Measurements from ENCODE around the gene REXO5. TPM values are rescaled to one million over a fixed set of nuclear protein-coding genes. Genes with fewer than 3 reads are reported as not detected.

The REXO5 gene
- total RNA-seq, 1 experiment from 2014 or later = 6.7 TPM

GRCh38 chr16:20818929-20819585 lies 12.7 kb downstream of the REXO5 start:
- no peak overlapping the region for H2BK120ac ChIP-seq (ENCODE audit: low read depth, low read length, poor library complexity, severe bottlenecking)
- H3K27ac Mint-ChIP-seq = no peak overlapping the region
- H4K91ac ChIP-seq (ENCODE audit: insufficient read length, low read depth, low read length) = no peak overlapping the region
- WGBS (ENCODE audit: extremely low coverage, insufficient read length, low lambda C conversion rate) = no CpG with 5 or more reads among the region's 4 CpGs
- H2BK15ac ChIP-seq (ENCODE audit: low read depth, low read length) = no peak overlapping the region
- H3K4me1 ChIP-seq (ENCODE audit: insufficient read depth, low read length) = no peaks in the 10 kb centered on the region
- no peak overlapping the region for H4K8ac ChIP-seq (replicated peaks; ENCODE audit: insufficient read length, low read depth, low read length)
- no peak overlapping the region for H2AK5ac ChIP-seq (ENCODE audit: insufficient read length, low read length)
- no peak overlapping the region for H3K4me3 Mint-ChIP-seq
- no peak overlapping the region for H3K18ac ChIP-seq (ENCODE audit: insufficient read length, low read depth, low read length)
- no peaks in the 10 kb centered on the region for H3K9me3 Mint-ChIP-seq
- no peaks in the 10 kb centered on the region for H4K20me1 ChIP-seq (ENCODE audit: control insufficient read depth, insufficient read depth, insufficient read length)
- H3T11ph ChIP-seq (ENCODE audit: low read length) = no peak overlapping the region
- no peak overlapping the region for H3K56ac ChIP-seq (ENCODE audit: insufficient read length, low read depth, low read length)
- peaks cover 9 to 63% (median 41%) of the 10 kb centered on the region in 3 experiments for H3K36me3 Mint-ChIP-seq (ENCODE audit: insufficient read depth in 1 of 3, low read depth in 3 of 3)
- no peak for TF ChIP-seq CTCF (conservative IDR thresholded peaks at IDR 0.05)
- no peak overlapping the region for H2AFZ ChIP-seq (ENCODE audit: low read length)
- no peak overlapping the region for H4K5ac ChIP-seq (ENCODE audit: insufficient read length, low read depth, low read length)
- no peaks in the 10 kb centered on the region for H3K79me1 ChIP-seq (ENCODE audit: insufficient read depth, low read depth, low read length, poor library complexity, severe bottlenecking)
- H3K23ac ChIP-seq (ENCODE audit: insufficient read length, low read depth, low read length) = no peak overlapping the region
- no peaks in the 10 kb centered on the region for H3K79me2 ChIP-seq (ENCODE audit: insufficient read depth, low read length)
- no peak overlapping the region for H3K27ac ChIP-seq (ENCODE audit: insufficient read length, low read depth, low read length)
- H3K4ac ChIP-seq (ENCODE audit: low read depth, low read length) = no peak overlapping the region
- H3K9ac ChIP-seq (ENCODE audit: extremely low read depth, insufficient read length, low read length) = no peak overlapping the region
- H3K4me2 ChIP-seq (ENCODE audit: insufficient read depth, insufficient read length, low read length) = no peak overlapping the region
- DNase-seq = no peak
- H3K23me2 ChIP-seq (ENCODE audit: insufficient read length, low read depth, low read length, poor library complexity, severe bottlenecking) = no peaks in the 10 kb centered on the region
- H2BK20ac ChIP-seq (ENCODE audit: low read depth, low read length, poor library complexity, severe bottlenecking) = no peak overlapping the region
- no peaks in the 10 kb centered on the region for H3K27me3 ChIP-seq (ENCODE audit: insufficient read depth, low read length)
- H3K14ac ChIP-seq (ENCODE audit: insufficient read depth, low read length) = no peak overlapping the region
- no peak overlapping the region for H2BK12ac ChIP-seq (ENCODE audit: insufficient read length, low read depth, low read length)
- no peaks in the 10 kb centered on the region for H3K27me3 Mint-ChIP-seq (ENCODE audit: low read depth)
- no peaks in the 10 kb centered on the region for H3K4me1 Mint-ChIP-seq
- H3K9me3 ChIP-seq (ENCODE audit: control insufficient read depth, low read depth, low read length) = no peaks in the 10 kb centered on the region
- H2BK5ac ChIP-seq (ENCODE audit: insufficient read length, low read length) = no peak overlapping the region

Data from H9 (cell line).